NCI-H128 (cell line): ENCODE measurements around the gene MVD.

Experiments
- DNase-seq: peaks from one replicate; lab custom pipeline; 2025; ENCODE audit not compliant: unreplicated experiment; lab: John Stamatoyannopoulos, UW

MVD gene

DNA sequence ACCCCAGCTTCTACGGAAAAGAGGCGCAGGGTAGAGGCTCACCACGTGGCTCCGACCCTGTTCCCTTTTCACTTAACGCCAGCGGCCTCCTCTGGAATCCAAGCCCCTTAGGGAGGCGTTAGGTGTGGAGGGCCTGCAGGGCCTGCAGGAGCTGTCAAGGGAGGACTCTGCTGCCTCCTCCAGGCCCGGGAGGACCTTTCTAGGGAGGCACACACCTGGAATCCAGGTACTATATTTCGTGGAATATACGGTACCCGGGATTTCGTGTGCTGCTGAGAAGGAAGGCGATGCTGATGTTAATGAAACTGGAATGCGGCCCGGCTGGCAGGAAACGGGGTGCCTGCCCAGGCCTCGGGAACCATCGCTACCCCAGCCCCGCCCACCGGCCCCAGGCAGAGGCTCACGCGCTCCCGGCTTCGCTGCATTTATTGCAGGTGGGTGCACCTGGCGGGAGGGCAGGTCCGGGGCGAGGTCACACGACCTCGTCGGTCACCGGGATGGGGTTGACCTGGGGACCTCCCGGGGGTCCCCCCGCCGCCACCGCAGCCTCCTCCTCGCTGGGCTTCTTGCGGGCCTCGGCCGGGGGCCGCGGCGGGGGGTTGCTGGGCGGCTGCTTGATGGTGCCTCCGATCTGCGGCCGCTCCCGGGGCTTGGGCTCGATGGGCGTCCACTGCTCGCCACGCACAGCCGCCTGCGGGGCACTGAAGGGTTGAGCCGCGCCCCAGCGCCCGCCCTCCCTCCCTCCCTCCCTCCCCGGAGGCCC, 19.8 kb downstream of the MVD start:
- no peak for DNase-seq

DNA sequence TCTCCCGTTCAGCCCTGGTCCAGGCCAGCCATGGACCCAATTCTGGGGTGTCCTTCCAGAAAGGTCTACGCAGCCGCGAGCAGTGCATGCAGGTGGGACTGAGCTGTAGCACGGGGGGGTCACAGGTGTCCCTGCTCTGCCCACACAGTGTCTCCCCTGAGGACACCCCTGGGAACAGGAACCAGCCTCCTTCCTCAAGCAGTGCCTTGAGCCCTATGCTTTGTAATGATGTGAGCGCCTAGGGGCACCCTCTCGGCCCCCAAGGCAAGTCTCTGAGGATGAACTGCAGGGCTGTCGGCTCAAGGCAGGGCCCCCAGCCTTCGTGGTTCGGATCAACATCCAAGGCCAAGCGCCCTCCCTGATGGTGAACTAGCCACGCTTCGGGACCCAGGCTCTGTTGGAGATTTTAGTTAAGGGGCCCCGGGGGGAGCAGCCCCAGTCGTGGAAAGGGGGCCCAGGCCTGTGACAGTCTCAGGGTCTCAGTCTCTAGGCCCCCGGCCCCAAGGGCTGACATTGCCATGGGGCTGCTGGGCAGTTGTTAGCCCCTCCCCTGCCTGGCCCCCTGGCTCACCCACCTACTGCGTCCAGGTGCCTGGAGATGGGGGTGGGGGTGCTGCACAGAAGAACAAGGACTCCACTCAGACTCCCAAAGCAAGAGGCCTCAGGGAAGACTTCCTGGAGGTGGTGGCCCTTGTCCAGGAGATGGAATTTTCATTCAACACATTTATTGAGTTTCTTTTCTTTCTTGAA, 22.2 kb downstream of the MVD start:
- DNase-seq, result no peak

DNA sequence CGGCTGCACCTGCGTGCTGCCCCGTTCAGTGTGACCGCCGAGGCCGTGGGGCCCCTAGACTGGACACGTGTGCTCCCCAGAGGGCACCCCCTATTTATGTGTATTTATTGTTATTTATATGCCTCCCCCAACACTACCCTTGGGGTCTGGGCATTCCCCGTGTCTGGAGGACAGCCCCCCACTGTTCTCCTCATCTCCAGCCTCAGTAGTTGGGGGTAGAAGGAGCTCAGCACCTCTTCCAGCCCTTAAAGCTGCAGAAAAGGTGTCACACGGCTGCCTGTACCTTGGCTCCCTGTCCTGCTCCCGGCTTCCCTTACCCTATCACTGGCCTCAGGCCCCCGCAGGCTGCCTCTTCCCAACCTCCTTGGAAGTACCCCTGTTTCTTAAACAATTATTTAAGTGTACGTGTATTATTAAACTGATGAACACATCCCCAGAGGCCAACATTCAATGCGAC, 22.8 kb downstream of the MVD start:
- no peak for DNase-seq

GRCh38 chr16:88639231-88640038, 23.5 kb downstream of the MVD start:
- DNase-seq, result no peak

DNA sequence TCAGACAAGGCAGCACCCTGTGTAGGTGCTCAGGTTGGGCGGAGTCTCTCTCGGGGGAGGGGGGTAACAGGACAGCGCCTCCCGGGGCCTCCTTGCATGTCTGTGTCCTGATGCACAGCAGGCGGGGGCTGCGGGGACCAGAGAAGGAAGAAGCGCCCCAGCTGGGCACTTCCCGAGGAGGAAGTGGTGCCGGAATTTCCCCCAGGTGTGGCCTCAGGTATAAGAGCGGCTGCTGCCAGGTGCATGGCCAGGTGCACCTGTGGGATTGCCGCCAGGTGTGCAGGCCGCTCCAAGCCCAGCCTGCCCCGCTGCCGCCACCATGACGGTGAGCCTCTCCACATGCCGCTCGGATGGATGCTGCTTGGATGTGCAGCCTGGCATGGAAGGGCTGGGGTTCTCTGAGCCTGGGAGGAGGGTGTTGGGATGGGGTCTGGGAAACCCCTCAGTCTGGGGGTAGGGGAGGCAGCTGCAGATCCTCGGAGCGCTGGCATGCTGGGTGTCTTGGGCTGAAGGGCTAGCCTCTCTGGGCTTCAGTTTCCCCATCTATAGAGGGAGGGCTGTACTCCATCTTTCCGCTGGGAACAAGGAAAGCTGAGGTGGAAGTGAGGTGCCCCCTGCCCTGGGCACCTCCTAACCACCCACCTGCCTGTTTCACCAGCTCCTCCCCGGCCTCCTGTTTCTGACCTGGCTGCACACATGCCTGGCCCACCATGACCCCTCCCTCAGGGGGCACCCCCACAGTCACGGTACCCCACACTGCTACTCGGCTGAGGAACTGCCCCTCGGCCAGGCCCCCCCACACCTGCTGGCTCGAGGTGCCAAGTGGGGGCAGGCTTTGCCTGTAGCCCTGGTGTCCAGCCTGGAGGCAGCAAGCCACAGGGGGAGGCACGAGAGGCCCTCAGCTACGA, 24.3 kb downstream of the MVD start, which contains the start of gene IL17C:
Gene IL17C (plus strand): TSS at position 250 of the 908 bp plus-strand sequence. CDS start 70 bp downstream, at position 320.
- DNase-seq, result no peak

DNA sequence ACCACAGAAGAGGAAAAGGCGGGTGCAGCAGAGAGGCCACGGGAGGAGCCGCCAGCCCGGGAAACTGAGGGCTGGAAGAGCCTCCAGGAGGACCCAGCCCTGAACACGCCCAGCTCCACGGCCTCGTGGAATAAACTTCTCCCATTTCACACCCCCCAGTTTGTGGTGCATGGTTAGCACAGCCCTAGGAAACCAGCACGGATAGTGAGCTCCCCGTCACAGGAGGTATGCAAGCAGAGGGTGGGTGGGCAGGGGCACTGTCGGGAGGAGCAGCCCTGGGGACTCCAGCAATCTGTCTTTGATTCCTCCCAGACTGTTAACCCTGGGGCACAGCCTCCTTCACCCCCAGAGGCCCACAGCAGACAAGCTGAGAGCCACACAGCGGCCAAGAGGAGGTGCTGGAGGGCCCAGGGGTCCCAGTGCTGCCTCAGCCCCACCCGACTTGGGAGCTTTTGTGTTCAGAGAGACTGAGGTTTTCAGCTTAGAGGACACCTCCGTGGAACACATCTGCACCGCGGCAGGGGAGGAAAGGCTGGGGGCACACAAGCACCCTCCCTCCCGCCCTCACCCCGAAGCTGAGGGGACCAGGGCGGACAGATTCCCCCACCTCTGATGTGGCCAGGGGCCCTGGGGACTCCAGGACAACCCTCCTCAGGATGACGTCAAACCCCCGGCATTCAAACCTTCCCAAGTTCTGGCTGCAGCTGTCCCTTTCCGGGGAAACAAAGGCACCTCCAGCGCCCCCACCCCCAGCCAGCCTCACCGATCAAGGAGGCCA, 26.2 kb downstream of the MVD start:
- DNase-seq, result no peak

GRCh38 chr16:88635671-88636319, 27.1 kb downstream of the MVD start:
- no peak for DNase-seq

DNA sequence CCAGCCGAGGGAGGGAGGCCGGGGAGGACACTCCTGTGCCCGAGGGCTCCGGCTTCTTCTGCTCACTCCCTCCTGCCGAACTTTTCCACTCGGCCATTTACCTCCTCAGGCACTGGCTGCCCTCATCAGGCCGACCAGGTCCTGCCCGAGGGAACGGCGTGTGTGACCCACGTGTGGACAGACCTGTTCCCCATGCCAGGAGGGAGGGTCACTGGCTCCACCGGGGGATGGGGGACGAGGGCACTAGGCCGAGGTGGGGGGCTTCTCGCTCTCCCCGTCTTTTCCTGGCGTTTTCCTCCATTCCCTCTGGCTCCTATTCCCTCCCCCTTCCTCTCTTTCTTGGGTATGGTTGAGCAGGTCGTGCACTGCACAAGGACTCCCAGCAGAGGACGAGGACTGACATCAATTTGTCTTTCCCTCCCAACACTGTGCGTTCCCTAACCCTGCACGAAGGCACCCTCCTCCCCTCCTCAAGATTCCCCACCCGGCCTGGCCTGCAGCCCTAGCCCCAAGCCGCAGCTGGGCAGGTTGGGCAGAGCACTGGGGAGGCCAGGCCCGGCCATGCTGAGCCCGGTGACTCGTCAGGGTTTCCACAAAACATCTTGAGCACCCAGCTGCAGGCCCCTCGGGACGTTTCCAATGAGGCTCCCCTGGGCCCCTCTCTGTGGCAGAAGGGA, 27.8 kb downstream of the MVD start:
- no peak for DNase-seq

GRCh38 chr16:88634141-88634993, 28.5 kb downstream of the MVD start:
- DNase-seq, result no peak

DNA sequence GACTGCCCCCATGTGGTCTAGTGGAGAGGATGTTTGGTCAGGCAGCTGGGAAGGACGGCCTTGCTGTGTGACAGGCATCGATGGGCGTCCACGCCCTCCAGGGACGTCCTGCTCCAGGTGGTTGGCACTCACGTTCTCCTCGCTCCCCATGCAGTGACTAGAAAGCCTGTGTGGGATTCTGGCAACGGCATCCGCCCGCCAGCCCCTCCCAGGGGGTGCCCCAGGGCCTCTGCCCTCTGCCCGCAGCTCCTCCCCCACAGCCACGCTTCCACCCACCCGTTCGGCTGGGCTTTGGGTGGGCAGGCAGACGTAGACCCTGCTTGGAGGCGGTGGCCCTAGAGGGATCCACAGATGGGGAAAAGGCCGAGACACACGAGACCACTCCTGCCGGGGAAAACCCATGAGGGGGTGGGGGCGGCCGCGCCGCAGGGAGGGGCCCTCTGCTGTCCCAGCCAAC, 29.2 kb downstream of the MVD start:
- DNase-seq, result no peak

GRCh38 chr16:88632587-88632930, 30.3 kb downstream of the MVD start:
- DNase-seq, result no peak

DNA sequence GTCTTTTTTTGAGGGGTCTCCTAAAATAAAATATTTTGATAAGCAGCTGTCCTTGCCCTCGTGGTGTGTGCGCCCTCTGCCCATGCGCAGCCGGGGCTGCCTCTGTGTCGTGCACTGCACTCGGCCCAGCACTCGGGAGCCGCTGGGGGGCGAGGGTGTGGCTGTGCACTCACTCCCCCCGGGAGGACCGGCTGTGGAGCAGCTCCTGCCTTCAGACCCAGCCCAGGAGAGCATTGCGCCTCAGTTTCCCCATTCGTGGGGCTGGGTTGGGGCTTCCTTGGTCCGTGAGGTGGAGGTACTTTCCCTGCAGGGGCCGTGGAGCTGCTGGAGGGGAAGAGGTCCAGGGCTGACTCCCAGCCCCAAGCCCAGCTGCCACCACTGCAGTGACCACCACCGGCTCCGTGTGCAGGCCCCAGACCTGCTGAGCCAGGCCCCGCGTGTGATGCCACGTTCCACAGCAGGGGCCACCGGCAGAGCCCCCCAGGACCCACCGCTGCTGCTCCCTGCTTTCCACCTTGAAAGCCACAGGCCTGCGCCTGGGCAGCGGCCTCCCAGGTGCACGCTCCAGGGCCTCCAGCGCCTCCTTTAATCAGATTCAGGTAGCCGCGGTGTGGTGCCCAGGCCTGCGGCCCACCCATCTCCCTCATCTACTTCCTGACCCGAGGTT, 30.8 kb downstream of the MVD start:
- DNase-seq, result no peak

- no peak for DNase-seq
Observed at GRCh38 chr16:88631384-88631783, 31.5 kb downstream of the MVD start.

DNA sequence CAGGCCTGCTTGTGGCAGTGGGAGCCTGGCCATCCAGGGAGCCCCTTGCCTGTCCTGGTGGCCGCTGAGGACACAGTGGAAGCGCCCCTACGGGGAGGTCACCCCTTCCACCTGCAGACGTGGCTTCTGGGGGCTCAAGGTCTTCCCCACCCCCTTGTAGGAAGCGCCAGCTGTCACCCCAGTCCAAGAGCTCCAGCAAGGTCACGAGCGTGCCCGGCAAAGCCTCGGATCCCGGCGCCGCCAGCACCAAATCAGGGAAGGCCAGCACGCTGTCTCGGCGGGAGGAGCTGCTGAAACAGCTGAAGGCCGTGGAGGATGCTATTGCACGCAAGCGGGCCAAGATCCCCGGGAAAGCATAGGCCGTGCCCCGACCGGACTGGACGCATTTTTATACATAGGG, 31.9 kb downstream of the MVD start:
- DNase-seq, result no peak

DNA sequence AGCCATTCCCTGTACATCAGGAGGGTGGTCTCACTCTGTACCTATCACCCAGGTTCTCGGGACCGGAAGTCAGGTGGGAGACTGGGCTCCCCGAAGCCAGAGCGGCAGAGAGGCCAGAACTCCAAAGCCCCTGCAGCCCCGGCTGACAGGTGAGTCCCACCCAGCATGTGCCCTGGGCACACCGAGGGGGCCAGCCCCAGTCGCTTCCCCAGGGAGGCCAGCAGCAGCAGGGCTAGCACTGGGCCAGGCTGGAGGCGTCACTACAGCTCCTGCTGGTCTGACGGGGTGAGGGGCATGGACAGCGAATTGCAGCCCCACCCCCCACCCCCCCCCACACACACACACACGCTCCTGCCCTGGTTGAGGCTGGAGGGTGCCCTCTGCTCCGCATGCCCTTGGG, 32.5 kb downstream of the MVD start:
- DNase-seq, result no peak

DNA sequence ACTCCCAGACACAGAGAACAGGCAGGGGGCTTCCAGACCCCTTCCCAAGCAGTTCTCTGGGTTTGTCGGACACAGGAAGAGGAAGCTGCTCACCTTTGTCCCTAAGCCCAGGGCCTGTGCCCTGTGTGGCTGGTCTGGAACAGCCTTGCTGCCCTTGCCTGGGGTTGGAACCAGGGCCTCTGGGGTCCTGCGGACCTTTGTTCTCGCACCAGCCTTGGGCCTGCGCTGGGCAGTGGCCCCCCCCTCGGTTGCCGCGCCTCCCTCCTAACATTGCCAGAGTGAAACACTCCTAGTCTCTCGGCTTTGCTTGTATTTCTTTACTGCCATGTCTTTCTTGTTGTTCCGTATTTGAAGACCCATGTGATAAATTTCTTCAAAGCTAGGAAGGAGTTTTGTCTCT, 33.1 kb downstream of the MVD start:
- DNase-seq, result no peak

GRCh38 chr16:88628512-88628974, 34.3 kb downstream of the MVD start:
- no peak for DNase-seq
